ENCODE results near the gene ACY1. TPM values are rescaled to one million over a fixed set of nuclear protein-coding genes. Genes with fewer than 3 reads are reported as not detected.

The ACY1 gene
- polyA plus RNA-seq, 1 experiment: 55.7 TPM

DNA sequence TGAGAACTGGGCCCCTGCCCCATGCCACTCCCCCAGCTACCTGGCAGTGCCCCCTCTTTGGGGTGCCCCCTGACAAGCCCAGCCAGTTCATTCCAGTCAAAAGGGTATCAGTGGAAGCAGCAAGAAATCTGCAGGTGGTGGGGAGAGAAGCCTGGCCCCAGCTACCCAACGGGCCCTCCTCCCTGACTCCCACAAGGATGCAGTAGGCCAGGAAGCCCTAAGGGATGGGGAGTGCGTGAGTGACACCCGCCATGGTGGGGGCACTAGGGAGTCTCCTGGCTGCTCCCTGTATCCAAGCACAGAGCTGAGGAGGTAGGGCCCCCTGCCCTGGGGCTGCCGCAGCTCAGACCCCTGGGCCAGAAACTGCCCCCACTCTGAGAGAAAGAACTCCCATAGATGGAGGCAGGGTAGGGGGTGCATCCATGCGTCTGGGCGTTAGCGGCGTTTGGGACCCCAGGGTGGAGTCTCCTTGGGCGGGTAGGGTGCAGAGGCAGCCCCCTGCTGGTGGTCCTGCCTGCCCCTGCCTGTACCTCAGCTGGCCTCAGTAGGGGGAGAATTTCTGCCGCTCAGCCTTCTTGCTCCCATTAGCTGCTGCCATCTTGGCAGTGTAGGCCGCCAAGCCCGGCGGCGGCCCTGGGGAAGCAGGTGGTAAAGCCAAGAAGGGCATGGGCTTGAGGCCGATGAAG lies 25.7 kb upstream of the ACY1 start:
- POLR2A ChIA-PET: interaction anchor here (0.5 kb wide), 1 partner anchor 16 kb away, joined by 3 read pairs; no protein-coding TSS in a partner anchor
- DNase-seq (ENCODE audit: low read depth): no peak
- H3K27me3 ChIP-seq (ENCODE audit: control insufficient read depth, insufficient read depth, low read length): no peaks in the 10 kb centered on the region
- H3K4me3 ChIP-seq (ENCODE audit: low read depth, low read length): no peak overlapping the region
- CTCF ChIA-PET: interaction anchor here (1.8 to 3.4 kb wide), 3 partner anchors 13 to 16 kb away, joined by 6 to 12 read pairs (median 11); partner anchors contain the start of genes ABHD14B, PARP3 and RRP9
- TF ChIP-seq, protein P1, sequence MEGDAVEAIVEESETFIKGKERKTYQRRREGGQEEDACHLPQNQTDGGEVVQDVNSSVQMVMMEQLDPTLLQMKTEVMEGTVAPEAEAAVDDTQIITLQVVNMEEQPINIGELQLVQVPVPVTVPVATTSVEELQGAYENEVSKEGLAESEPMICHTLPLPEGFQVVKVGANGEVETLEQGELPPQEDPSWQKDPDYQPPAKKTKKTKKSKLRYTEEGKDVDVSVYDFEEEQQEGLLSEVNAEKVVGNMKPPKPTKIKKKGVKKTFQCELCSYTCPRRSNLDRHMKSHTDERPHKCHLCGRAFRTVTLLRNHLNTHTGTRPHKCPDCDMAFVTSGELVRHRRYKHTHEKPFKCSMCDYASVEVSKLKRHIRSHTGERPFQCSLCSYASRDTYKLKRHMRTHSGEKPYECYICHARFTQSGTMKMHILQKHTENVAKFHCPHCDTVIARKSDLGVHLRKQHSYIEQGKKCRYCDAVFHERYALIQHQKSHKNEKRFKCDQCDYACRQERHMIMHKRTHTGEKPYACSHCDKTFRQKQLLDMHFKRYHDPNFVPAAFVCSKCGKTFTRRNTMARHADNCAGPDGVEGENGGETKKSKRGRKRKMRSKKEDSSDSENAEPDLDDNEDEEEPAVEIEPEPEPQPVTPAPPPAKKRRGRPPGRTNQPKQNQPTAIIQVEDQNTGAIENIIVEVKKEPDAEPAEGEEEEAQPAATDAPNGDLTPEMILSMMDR (IDR thresholded peaks at IDR 0.05; ENCODE audit: insufficient read depth, low read depth, low read length): no peak
- peaks cover 27% of the 10 kb centered on the region for H3K36me3 ChIP-seq (ENCODE audit: control insufficient read depth, insufficient read depth, low read length)

DNA sequence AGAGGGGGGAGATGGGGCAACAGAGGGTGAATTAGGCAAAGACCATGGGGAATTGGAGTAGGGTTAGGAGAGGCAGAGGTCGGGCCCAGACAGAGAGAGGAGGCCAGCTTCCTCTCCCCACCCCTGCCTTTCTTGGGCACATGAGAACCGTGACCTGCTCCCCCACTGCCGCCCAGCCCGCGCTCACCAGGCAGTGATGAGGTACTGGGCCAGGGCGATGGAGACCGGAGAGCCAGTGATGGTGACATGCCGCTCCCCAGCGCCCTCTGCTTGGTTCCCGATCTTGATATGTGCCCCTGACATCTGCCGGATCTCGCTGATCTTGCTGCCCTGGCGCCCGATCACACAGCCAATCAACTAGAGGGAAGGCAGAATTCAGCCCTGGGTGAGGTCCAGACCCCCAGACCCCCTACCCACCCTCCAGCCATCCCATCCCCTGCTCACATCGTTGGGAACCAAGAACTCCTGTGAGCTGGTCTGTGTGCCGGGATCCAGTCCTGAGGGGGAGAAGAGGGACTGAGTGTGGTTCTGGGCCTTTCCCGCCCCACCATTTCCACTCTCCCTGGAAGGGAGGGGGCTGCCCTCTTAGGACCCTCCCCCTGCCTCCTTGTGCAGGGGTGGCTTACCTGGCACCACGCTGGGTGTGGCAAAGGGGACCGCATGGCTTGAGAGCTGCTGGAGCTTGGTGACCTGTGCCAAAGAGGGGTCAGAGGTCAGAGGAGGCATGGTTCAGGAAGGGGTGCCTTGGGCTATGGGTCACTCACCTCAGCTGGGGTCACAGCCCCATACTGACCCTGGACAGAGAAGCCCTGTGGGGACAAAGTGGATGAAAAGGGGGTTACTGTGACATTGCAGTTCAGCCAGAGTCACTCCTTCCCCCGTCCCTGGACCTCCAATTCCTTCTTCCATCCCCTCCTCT lies 24.5 kb upstream of the ACY1 start:
- Histone ChIP-seq H3K27me3 (ENCODE audit: control insufficient read depth, insufficient read depth, low read length) (no peaks in the 10 kb centered on the region), H3K4me3 (ENCODE audit: low read depth, low read length) (no peak overlapping the region), H3K36me3 (ENCODE audit: control insufficient read depth, insufficient read depth, low read length) (peaks cover 30% of the 10 kb centered on the region)
- ChIA-PET POLR2A (no interaction called here), CTCF (interaction anchor here (1.2 to 3.4 kb wide), 3 partner anchors 15 to 17 kb away, joined by 3 to 12 read pairs (median 11); partner anchors contain the start of genes ABHD14B, PARP3 and RRP9)
- no peak for DNase-seq (ENCODE audit: low read depth)
- TF ChIP-seq, protein P1 (IDR thresholded peaks at IDR 0.05; ENCODE audit: insufficient read depth, low read depth, low read length): no peak

DNA sequence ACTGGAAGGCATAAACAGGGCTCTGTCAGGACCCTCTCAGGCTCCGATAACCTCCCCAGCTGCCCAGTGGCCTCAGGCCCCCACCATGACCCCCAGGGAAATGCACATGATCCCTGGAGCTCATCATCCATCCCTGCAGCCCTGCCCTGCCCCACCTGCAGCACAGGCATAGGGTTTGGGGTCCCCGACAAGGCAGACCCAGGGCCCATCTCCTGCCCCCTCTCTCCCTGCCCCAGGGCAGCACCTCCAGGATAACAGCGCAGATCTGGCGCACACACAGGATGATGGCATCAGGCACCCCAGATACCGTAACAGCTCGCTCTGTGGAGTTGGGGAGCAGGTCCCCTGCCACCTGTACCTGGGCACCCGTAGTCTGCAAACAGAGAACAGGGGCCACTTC lies 23.7 kb upstream of the ACY1 start:
- Histone ChIP-seq H3K27me3 (ENCODE audit: control insufficient read depth, insufficient read depth, low read length) (no peaks in the 10 kb centered on the region), H3K4me3 (ENCODE audit: low read depth, low read length) (no peak overlapping the region), H3K36me3 (ENCODE audit: control insufficient read depth, insufficient read depth, low read length) (peaks cover 30% of the 10 kb centered on the region)
- no peak for DNase-seq (ENCODE audit: low read depth)
- ChIA-PET POLR2A (no interaction called here), CTCF (interaction anchor here (1.2 to 3.4 kb wide), 2 partner anchors 14 to 18 kb away, joined by 3 to 11 read pairs; partner anchors contain the start of genes ABHD14B and RRP9)
- TF ChIP-seq, protein P1 (IDR thresholded peaks at IDR 0.05; ENCODE audit: insufficient read depth, low read depth, low read length): no peak

DNA sequence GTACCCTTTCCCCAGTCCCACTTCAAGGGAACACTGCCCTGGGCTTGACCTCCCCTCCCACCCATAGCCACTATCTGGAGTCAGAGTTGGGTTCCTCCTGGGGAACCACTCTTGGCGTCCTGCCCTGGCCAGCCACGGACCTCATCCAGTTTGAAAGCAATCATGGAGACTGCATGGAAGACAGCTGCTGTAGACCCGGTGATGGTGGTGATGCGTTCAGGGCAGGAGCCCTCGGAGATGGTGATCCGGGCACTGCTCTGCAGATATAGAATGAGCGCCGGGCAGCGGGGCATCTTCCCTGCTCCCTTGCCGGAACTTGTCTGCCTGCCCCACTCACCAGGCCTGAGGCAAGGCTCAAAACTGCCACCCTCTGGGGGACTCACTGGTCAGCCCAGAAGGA lies 22.9 kb upstream of the ACY1 start:
- Histone ChIP-seq H3K27me3 (ENCODE audit: control insufficient read depth, insufficient read depth, low read length) (no peaks in the 10 kb centered on the region), H3K4me3 (ENCODE audit: low read depth, low read length) (no peak overlapping the region), H3K36me3 (ENCODE audit: control insufficient read depth, insufficient read depth, low read length) (peaks cover 30% of the 10 kb centered on the region)
- DNase-seq (ENCODE audit: low read depth): no peak
- ChIA-PET POLR2A (no interaction called here), CTCF (interaction anchor here (0.9 to 6.1 kb wide), 4 partner anchors 13 to 379 kb away, joined by 3 to 37 read pairs (median 8); partner anchors contain the start of genes ABHD14A, ABHD14B and RRP9)
- TF ChIP-seq, protein P1 (IDR thresholded peaks at IDR 0.05; ENCODE audit: insufficient read depth, low read depth, low read length): no peak

DNA sequence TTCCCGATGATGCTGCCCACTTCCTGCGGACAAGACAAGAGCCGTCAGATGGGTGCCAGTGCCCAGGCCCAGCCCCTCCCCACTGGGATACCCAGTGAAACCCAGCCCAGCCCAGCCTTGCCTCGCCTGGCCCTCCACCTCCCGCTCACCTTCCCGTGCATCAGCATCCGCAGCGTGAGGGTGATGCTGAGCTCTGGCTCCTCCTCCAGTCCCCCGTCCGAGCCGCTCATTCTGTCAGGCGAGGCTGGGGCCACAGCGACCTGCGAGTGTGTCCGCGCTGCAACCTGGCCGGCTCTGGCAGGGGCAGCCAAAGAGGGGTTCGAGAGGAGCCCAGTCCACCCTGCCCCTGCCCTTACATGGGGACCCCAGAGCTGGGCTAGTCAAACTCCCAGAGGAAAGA lies 22.3 kb upstream of the ACY1 start:
- POLR2A ChIA-PET: no interaction called here
- DNase-seq (ENCODE audit: low read depth): no peak
- peaks cover 28% of the 10 kb centered on the region for H3K36me3 ChIP-seq (ENCODE audit: control insufficient read depth, insufficient read depth, low read length)
- TF ChIP-seq, protein P1 (IDR thresholded peaks at IDR 0.05; ENCODE audit: insufficient read depth, low read depth, low read length): no peak
- CTCF ChIA-PET: interaction anchor here (0.9 to 6.1 kb wide), 2 partner anchors 14 to 378 kb away, joined by 4 to 37 read pairs; partner anchors contain the start of genes ABHD14A and ABHD14B
- H3K4me3 ChIP-seq (ENCODE audit: low read depth, low read length): no peak overlapping the region
- no peaks in the 10 kb centered on the region for H3K27me3 ChIP-seq (ENCODE audit: control insufficient read depth, insufficient read depth, low read length)
